GM21737 (cell line): ENCODE measurements around the gene STAG1.
"Not testable (repeated sequence)": the region's sequence is repeated elsewhere in the genome, so short reads cannot be mapped to it uniquely, and the experiment has no call there.

Experiments
- ATAC-seq: cut with Tn5 transposase; IDR thresholded peaks from one replicate; pipeline ENCODE4 v1.9.1; 2021; ENCODE audit warnings: mild to moderate bottlenecking, moderate library complexity; ENCODE audit not compliant: unreplicated experiment

STAG1 gene

DNA sequence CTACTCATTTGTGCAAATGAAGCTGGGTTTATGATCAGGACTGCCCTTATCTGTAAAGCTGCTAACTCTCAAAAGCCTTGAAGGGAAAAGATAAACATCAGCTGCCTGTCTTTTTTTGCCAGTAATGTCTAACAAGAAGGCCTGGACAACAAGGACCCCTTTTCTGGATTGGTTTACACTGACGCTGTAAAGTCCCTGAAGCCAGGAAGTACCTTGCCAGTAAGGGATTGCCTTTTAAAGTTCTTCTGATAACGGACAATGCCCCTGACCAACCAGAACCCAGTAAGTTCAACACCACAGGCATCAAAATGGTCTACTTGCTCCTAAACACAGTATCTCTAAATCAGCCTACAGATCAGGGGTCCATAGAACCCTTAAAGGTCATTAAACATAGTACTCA, 324.0 kb downstream of the STAG1 start:
- ATAC-seq = no peak

DNA sequence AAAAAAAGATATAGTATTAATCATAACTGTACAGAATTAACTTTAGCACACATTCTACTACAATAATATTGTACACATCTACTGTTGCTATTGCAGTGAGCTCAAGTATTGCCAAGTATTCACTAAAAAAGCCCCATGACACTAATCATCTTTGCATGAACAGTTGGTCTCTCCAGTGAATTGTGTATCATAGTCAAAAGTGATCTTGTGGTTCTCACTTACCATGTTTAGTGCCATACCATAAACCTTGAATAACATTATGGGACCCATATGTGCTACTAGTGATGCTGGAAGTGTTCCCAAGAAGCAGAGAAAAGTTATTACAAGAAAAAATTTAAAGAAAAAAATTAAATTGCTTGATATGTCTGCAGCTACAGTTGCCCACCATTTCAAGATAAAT, 324.9 kb downstream of the STAG1 start:
- no peak for ATAC-seq

DNA sequence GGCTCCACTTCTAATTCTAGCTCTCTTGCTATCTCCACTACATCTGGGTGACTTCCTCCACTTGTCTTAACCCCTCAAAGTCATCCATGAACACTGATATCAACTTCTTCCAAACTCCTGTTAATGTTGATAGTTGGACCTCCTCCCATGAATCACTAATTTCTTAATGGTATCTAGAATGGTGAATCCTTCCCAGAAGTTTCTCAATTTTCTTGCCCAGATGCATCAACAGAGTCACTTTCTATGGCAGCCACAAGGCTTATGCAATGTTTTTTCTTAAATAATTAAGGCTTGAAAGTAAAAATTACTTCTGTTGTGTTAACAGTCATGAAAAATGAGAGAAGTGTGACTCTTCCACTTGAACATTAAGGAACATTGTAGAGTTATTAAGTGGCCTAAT, 337.7 kb downstream of the STAG1 start:
- ATAC-seq = no peak

DNA sequence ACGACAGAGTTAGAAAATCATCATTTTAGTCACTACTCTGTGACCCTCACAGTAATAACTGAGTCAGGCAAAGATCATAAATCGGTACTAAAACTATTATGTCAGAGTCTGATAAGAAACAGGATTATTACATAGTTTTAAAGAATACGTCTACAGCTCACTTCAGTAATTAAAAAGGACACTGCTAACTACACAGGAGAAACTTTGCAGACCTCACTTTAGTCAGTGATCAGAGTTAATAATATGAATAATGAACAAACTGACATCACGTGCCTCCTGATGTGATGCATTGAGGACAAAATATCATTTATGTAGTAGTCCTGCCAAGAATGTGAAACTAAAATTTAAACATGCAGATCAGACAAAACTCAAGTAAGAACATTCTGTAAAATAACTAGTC, 339.9 kb downstream of the STAG1 start:
- ATAC-seq = no peak

DNA sequence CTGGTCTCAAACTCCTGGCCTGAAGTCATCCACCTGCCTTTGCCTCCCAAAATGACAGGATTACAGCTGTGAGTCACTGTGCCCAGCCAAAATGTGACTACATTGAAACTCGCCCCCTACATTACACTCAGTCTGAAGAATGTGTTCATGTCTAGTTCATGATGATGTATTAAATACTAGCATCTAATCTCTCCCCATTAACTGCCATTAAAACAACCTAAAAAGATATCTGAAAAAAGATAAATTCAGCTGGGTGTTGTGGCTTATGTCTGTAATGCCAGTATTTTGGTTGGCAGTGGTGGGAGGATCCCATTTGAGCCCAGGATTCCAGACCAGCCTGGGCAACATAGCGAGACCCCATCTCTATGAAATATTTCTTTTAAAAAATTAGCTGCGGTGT, 342.6 kb downstream of the STAG1 start:
- no peak for ATAC-seq

DNA sequence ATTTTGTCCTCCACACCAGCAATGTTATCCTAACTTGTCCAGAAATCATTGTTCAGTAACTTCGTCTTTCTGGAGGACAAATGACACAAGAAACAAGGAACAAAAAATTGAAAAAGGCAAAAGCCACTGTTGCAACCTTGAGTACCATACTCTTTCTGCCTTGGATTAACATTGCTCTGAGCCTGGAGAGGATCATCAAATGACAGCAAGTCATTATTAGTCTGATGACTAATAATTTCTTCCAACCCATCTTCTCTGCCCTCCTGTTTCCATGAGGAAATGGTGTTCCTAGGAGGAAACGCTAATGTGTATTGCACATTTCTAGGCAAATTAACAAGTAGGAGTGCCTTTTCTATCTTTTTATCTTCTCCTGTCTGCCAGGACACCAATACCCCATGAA, 348.1 kb downstream of the STAG1 start:
- ATAC-seq = no peak

DNA sequence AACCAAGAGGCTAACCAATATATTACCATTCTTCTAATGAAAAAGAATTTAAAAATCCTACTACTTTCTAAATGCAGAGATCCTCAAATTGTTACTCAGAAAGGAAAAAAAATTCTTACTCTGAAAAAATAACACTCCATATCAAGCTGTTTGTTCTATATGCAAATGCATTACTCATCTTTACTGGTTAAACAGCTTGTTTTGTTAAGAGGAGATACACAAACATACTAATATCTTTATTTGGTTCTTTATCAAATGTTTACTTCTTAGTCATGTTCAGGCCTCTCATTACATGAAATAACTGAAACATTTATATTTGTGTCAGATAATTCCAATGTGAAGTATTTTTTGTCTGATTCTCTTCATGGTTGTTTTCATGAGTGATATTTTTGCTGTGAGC, 355.3 kb downstream of the STAG1 start:
- ATAC-seq = no peak

DNA sequence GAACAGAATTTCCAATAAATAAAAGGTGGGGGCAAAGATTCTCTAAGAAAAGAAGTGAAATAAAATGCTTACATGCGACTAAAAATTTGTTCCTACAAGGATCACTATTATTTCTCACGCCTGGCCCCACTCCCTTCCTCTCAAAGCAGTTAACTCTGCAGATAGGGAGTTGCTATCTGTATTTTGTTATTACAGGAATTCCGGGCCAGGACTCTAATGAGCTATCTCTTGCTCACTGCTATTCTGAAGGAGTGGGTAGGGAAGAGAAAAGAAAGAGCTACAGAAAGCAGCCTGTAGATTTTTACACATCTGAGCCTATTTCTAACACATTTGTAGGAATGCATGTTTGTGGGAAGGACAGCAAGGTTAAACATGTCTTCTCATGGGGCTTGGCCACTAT, 361.6 kb downstream of the STAG1 start:
- ATAC-seq = no peak

DNA sequence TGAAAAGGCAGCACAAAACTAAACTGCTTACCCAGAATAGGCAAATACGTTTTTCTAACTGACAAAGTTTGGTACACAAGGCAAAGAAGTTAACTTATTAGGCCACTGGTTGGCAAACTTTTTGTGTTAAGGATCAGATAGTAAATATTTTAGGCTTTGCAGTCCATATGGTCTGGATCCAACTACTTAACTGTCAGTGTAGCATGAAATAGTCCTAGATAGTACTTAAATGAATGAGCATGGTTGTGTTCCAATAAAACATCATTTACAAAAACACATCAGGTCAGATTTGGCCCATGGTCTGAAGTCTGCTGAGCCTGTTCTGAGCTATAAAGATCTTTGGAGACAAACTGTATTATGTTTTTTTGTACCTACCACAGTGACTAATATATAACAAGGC, 365.1 kb downstream of the STAG1 start:
- no peak for ATAC-seq

DNA sequence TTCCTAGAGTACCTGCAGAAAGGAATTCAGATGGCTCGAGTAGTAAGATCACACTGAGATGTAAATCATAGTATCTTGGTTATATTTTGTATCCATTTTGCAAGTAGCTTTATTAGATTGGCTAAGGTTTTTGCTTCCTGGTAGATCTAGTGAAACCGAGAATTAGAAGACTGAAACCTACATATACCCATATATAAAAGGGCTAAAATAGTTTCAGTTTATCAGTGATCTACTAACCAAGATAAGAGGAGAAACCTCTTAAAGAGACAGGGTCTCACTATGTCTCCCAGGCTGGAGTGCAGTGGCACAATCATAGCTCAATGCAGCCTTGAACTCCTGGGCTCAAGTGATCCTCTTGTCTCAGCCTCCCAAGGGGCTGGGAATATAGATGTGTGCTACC, 366.7 kb downstream of the STAG1 start:
- peak; percentile 86 for ATAC-seq

DNA sequence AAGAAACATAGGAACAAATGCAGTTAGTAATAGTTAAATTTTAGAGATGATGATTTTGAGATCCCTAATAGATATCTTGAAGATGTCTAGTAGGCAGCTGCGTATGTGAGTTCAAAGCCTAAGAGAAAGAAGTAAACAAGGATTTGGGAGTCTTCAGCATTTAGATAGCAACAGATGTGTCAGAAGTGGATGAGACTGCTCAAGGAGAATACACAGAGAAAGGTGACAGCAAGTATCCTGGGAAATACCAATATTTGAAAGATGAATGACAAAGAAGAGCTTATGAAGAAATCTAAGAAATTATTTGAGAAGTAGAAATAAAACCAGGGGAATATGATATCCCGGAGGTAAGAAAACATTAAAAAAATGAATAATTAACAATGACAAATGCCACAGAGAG, 371.1 kb downstream of the STAG1 start:
- no peak for ATAC-seq

DNA sequence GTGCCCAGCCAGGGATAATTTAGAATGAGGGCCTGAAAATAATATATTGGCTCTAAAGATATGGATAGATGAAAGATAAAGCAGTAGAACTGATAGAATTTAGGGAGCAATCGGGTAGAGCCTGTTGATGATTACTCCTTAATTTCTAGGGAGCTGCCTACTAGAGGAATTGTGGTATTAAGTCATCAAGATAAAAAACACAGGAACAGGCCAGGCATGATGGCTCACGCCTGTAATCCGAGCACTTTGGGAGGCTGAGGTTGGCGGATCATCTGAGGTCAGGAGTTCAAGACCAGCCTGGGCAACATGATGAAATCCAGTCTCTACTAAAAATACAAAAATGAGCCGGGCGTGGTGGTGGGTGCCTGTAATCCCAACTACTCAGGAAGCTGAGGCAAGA, 371.6 kb downstream of the STAG1 start:
- ATAC-seq = no peak

DNA sequence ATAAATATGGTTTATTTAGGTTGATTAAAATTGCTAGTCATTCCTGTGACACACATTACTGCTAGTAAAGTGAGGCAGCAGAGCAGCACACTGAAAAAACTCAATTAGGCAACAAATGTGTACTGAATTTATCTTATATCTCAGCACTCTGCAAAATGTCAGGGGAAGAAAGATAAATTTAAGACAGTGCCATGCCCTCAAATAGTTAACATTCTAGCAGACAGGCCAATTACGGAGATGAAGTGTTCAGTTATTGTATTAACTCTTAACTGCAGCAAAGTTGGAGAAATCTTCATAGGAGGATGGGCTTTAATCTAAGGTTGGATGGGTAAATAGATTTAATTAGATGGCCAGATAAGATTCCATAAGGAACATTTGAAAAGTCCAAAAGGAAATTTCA, 374.2 kb downstream of the STAG1 start:
- ATAC-seq = no peak

DNA sequence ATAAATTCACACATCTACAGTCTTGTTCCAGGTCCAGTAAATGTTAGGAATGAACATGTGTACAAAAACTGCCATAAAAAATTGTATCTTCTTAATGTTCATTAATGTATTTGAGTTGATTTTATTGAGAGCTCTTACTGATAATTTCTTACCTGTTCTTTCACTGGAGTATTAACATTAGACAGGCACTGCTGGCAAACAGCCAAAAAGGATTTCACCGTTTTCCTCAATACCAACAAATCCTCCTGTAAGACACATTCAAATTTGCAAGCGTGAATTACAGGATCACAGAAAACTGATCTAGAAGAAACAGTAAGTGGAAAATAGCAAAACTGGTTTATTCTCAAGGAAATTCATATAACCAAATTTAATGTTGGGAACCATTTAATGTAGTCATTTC, 374.7 kb downstream of the STAG1 start:
- ATAC-seq = no peak

DNA sequence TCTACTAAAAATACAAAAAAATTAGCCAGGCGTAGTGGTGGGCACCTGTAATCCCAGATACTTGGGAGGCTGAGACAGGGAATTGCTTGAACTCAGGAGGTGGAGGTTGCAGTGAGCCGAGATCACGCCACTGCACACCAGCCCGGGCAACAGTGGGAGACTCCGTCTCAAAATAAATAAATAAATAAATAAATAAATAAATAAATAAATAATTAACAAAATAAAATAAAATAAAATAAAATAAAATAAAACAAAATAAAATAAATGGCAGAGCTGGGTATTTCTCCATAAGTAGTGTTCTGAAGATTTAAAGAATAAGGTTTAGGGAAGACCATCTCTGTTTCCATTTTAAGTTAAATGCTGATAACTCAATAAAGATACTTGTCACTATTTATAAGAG, 376.4 kb downstream of the STAG1 start:
- ATAC-seq = not testable (repeated sequence)

DNA sequence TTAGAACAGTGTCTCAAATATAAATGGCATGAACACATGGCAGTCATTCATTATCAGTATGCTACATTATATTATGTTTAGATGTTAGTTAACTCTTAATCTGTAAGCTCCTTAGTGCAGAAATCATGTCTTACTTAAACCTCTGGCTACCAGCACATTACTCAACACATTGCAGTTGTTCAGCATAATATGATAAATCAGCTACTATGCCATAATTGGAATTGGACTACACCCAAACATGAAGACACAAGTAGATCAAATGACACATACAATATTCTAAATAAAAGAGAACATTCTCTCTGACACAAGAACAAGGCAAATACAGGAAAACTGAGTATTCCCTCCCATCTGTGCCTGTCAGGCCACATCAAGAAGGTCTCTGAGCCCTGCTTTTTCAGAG, 385.9 kb downstream of the STAG1 start:
- no peak for ATAC-seq

DNA sequence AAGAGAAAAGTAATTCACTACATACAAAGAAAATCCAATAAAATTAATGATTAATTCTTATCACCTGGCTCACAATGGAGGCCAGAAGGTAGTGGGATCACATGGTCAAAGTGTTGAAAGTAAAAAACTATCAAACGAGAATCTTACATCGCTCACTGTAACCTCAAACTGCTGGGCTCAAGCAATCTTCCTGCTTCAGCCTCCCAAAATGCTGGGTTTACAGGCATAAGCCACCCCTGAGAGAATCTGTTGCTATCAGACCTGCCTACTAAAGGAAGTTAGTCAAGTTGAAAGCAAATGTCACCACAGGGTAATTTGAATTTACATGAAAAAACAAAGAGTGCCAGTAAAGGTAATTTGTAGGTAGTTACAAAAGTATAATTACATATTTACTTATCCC, 398.7 kb downstream of the STAG1 start:
- ATAC-seq = peak; percentile 60

DNA sequence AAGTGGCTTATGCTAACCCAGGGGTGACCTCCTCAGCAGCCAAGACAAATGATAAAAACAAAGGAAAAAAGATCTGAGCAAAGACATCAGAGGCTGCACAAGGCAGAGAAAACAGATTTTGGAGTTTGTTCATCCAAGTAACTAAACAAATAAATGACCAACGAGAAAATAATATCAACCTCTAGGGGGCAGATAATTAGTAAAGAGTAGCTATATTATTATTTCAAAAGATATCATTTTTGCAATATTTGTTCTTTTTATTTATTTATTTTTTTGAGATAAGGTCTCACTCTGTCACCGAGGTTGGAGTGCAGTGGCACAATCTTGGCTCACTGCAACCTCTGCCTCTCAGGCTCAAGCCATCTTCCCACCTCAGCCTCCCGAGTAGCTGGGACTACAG, 400.3 kb downstream of the STAG1 start:
- ATAC-seq = no peak

DNA sequence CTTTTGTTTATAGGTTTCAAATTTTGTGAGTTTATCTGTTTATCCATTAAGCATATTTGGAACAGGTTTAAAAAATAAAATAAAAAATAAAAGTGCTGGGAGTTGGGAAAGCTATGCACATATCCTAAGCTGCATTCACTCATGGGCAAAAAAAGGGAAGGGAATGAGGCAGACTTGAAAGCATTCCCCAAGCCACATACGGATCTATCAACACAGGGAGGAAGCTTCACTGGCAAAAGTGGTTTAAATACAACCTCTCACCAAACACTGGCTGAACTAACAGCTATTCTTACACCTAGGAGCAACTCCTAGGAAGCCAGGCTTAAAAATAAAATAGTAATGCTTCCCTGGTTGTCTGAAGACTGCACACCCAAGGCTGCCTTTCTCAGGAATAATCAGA, 400.8 kb downstream of the STAG1 start:
- ATAC-seq = no peak

DNA sequence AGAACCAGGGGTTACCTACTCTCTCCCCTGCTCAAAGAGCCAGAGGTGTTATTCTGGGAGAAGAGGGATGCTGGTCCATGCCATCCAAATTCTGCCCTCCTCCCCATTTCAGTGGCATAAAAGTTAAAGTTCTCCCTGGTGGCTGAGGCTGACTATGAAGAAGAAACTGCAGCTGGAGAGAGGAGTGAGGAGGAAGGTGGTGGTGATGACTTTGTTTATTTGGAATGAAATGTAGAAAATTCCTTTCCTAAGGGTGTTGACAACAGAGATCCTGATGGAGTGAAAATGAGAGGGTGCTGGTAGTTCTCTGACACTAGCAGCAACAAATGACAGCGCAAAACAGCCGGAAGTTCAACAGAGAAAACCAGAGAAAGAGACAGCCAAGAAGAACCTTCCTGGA, 401.6 kb downstream of the STAG1 start:
- ATAC-seq = no peak

DNA sequence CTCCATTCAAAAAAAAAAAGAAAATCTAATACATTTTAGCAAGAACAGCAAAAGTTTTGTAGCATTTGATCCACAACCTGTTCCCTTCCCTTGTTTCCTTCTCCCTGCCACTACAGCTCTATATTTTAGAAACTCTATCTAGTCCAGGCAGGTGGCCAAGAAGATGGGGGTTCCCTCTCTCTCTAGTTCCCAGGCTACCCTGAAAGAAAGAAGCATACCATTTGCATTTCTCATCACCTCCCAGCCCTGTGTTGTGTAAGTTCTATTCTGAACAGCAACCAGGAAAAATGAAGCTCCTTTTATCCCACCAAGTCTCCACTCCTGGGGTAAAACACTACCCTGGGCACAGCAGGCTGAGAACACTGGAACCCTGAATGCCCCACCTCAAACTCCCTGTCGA, 402.0 kb downstream of the STAG1 start:
- ATAC-seq = no peak

DNA sequence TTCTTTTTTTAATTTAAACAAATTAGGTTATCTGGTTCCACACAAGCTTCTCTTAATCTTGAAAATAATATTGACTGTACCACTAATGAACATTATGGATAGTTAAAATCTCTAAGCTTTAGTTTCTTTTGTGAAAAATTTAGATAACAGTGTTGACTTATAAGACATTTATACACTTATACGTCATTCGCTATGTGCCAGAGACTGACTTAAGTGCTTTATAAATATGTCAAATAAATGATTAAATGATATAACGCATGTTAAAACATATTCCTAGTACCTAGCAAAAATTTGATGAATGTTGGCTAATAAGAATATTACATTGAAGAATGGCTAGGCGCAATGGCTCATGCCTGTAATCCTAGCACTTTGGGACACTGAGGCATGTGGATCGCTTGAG, 405.7 kb downstream of the STAG1 start:
- no peak for ATAC-seq

DNA sequence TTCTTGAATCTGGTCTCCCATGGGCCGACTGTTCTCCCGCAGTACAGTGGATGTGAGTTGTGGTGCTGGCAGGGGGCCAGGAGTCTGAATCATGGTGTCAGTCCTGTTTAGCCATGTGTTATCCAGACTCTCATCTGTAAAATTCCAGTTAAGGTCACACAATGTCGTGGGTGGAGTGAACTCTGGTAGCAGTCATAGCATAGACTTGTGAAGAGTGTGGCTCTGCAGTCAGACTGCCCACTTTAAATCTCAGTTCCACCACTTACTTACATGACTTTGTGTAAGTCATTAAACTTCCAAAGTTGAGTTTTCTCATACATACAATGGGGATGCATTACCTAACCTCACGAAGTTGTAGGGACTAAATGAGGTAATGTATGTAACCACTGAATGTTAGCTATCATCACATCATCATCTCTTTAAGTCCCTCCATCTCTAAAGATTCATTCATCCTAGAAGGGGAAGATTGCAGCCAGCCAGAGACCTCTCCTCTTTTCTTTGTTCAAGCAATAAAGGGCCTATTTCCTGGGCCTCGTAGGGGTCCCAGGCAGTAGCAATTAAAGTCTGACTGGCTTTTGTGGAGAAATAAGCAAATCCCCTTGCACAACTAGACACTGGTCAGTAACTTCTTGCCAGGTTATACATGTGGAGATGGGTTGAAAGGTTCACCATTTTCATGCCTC, 408.2 kb downstream of the STAG1 start:
- ATAC-seq = no peak

DNA sequence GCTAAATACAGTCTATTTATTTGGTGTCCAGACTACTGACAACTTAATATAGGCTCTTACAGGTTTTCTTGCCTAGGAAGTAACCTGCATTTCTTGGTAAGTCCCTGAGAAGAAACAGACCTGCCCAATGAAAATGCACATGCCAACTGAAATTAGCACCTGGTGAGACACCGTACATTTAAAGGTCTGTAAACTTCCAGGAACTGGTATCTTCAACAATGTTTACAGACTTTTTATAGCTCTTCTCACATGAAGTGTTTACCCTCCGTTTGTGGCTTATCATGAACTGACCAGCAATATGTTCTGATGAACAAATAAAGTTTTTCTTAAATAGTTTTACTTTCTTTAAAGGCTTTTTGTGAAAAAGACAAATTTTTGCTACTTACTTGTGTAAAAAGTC, 408.7 kb downstream of the STAG1 start:
- no peak for ATAC-seq
